ENCODE data around the gene RPS6KA2.
"Not testable (repeated sequence)": the region's sequence is repeated elsewhere in the genome, so short reads cannot be mapped to it uniquely, and the experiment has no call there.

Gene RPS6KA2

DNA sequence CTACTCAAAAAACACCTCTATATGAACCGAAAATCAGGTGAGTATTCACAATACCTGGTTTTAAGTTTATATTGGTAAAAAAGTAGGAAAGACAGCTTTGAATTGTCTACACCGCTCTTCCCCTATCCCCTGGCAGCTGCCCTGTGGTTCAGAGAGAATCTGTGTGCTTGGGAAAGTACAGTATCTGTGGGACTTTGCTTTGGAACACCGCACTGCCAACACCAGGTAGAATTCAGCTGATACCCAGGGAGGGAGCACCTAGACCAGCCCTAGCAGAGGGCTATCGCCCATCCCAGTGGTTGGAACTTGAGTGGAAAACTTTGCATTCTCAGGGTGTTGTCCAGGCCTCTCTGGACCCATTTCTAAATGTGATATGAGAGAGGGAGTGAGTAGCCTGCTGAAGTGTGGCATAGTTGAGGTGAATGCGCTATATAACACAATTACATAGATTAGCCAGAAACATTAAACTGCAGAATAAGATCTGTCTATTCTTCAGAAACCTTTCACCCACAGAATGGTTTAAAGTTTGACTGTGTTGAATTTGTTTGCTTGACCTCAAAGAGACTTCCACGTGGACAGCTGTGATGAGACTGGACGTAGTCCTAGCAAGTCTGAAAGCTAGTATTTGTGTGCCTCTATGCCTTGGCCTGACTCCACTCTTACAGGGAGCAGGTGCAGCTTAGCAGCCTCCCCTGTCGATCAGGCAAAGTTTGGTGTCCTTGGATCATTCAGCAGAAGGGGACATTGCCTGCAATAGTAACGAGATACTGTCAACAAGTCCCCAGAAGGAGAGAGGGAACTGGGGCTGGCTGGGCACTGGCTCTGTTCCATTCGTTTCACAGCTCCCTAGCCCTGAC, 232.8 kb downstream of the RPS6KA2 start:
- Histone ChIP-seq H3K27me3 (ENCODE audit: control insufficient read depth, insufficient read depth, low read length) (peaks cover 5% of the 10 kb centered on the region), H3K36me3 (ENCODE audit: control insufficient read depth, insufficient read depth, low read length) (no peaks in the 10 kb centered on the region), H3K4me3 (ENCODE audit: low read length) (no peak overlapping the region), H3K27ac (ENCODE audit: low read depth, low read length) (no peak overlapping the region), H3K4me1 (ENCODE audit: control insufficient read depth, insufficient read depth, low read length) (no peaks in the 10 kb centered on the region), H3K9ac (ENCODE audit: low read length) (no peak overlapping the region)

DNA sequence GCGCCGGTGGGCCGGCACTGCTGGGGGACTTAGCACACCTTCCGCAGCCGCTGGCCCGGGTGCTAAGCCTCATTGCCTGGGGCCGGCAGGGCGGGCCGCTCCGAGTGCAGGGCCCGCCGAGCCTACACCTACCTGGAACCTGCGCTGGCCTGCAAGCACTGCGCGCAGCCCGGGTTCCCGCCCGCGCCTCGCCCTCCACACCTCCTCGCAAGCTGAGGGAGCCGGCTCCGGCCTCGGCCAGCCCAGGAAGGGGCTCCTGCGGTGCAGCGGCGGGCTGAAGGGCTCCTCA, 233.6 kb downstream of the RPS6KA2 start:
- no peaks in the 10 kb centered on the region for H3K36me3 ChIP-seq (ENCODE audit: control insufficient read depth, insufficient read depth, low read length)
- no peak overlapping the region for H3K9ac ChIP-seq (ENCODE audit: low read length)
- H3K4me3 ChIP-seq (ENCODE audit: low read length) = no peak overlapping the region

DNA sequence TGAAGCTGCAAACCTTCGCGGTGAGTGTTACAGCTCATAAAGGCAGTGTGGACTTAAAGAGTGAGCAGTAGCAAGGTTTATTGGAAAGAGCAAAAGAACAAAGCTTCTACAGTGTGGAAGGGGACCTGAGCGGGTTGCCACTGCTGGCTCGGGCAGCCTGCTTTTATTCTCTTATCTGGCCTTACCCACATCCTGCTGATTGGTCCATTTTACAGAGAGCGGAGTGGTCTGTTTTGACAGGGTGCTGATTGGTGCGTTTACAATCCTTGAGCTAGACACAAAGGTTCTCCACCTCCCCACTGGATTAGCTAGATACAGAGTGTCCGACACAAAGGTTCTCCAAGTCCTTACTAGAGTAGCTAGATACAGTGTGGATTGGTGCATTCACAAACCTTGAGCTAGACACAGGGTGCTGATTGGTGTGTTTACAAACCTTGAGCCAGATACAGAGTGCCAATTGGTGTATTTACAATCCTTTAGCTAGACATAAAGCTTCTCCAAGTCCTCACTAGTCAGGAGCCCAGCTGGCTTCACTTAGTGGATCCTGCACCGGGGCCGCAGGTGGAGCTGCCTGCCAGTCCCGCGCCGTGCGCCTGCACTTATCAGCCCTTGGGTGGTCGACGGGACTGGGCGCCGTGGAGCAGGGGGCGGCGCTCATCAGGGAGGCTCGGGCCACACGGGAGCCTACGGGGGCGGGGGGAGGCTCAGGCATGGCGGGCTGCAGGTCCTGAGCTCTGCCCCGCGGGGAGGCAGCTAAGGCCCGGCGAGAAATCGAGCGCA, 234.1 kb downstream of the RPS6KA2 start:
- not testable (repeated sequence) for H3K4me3 ChIP-seq (ENCODE audit: low read length); H3K4me1 ChIP-seq (ENCODE audit: control insufficient read depth, insufficient read depth, low read length)

More for the DNA sequence above, 233.6 kb downstream of the RPS6KA2 start:
- Histone ChIP-seq H3K4me1 (ENCODE audit: control insufficient read depth, insufficient read depth, low read length) (no peaks in the 10 kb centered on the region), H3K27me3 (ENCODE audit: control insufficient read depth, insufficient read depth, low read length) (peaks cover 5% of the 10 kb centered on the region), H3K27ac (ENCODE audit: low read depth, low read length) (no peak overlapping the region)

DNA sequence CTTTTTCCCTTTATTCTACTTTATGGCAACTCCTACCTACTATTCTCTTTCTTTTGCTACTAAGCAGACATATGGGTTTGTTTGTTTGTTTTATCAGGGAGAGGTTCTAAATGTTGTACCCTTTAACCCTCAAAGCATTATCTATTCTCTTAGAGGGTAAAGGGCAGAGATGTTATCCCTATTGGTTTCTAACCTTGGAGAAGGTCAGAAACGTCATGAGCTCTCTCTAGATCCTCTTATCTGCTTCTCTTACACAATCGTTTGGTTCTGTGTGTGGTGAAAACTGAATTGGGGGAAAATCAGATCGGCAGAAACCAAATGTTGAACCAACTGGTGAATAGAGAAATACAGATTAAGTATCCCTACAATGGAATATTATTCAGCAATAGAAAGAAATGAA, 237.9 kb downstream of the RPS6KA2 start:
- Histone ChIP-seq H3K36me3 (ENCODE audit: control insufficient read depth, insufficient read depth, low read length) (no peaks in the 10 kb centered on the region), H3K4me3 (ENCODE audit: low read length) (no peak overlapping the region), H3K9ac (ENCODE audit: low read length) (no peak overlapping the region), H3K27ac (ENCODE audit: low read depth, low read length) (no peak overlapping the region), H3K27me3 (ENCODE audit: control insufficient read depth, insufficient read depth, low read length) (peaks cover 5% of the 10 kb centered on the region), H3K4me1 (ENCODE audit: control insufficient read depth, insufficient read depth, low read length) (no peaks in the 10 kb centered on the region)

More for the DNA sequence above, 234.1 kb downstream of the RPS6KA2 start:
- H3K9ac ChIP-seq (ENCODE audit: low read length); H3K27ac ChIP-seq (ENCODE audit: low read depth, low read length); H3K36me3 ChIP-seq (ENCODE audit: control insufficient read depth, insufficient read depth, low read length); H3K27me3 ChIP-seq (ENCODE audit: control insufficient read depth, insufficient read depth, low read length): not testable (repeated sequence)

DNA sequence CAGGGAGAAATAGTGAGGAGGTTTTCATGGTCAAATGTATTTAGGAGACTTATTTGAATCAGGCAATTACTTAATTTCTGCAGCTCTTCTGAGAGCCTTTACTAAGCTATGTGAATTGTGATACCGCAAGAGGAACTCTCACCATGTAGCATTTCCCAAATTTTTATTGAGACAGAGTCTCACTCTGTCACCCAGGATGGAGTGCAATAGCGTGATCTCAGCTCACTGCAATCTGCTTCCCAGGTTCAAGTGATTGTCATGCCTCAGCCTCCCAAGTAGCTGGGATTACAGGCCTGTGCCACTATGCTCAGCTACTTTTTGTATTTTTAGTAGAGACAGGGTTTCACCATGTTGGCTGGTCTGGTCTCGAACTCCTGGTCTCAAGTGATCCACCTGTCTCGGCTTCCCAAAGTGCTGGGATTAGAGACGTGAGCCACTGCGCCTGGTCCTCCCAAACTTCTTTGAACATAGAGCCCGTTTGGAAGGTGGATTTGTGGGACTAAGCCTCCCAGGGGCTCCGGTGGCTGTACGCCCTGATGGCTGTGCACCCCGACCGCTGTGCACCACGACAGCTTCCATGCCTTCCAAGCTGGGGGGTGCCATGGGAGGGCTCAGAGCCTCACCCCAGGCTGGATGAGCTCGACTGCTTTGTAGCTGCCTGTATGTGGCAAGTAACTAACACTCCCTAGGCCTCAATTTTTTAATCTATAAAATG, 238.6 kb downstream of the RPS6KA2 start:
- Histone ChIP-seq H3K9ac (ENCODE audit: low read length) (no peak overlapping the region), H3K27me3 (ENCODE audit: control insufficient read depth, insufficient read depth, low read length) (no peaks in the 10 kb centered on the region), H3K4me3 (ENCODE audit: low read length) (no peak overlapping the region), H3K36me3 (ENCODE audit: control insufficient read depth, insufficient read depth, low read length) (no peaks in the 10 kb centered on the region), H3K27ac (ENCODE audit: low read depth, low read length) (no peak overlapping the region), H3K4me1 (ENCODE audit: control insufficient read depth, insufficient read depth, low read length) (no peaks in the 10 kb centered on the region)

DNA sequence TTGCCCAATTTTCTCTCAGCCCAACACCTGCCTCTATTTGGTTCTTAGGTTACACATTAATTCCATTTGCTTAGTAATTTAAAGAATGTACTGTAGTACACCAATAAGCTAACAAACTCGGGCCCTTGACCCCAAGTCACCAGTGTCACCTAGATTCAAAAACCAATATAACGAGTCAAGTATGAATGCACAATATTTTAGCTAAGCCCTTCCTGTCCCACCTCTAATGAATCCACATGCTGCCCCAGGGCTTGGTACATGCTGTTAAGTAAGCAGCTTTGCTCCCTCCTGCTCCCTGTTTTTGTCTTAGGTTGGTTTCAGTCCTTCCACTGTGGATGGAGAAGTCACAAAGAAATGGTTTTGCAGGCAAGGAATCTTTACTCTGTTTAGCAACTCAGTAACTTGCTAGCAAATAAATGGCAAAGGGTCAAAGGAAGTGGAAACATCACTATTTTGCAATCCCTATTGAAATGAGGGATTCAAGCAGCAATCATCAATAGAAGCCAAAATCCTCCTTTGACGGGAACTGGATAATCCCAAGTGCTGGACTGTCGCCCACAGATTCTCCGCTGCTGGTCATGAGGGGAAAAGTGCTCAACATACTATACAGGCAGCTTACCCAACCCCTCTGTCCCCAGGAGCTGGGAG, 239.3 kb downstream of the RPS6KA2 start:
- Histone ChIP-seq H3K9ac (ENCODE audit: low read length) (no peak overlapping the region), H3K4me1 (ENCODE audit: control insufficient read depth, insufficient read depth, low read length) (no peaks in the 10 kb centered on the region), H3K36me3 (ENCODE audit: control insufficient read depth, insufficient read depth, low read length) (no peaks in the 10 kb centered on the region), H3K27me3 (ENCODE audit: control insufficient read depth, insufficient read depth, low read length) (no peaks in the 10 kb centered on the region), H3K4me3 (ENCODE audit: low read length) (no peak overlapping the region), H3K27ac (ENCODE audit: low read depth, low read length) (no peak overlapping the region)

DNA sequence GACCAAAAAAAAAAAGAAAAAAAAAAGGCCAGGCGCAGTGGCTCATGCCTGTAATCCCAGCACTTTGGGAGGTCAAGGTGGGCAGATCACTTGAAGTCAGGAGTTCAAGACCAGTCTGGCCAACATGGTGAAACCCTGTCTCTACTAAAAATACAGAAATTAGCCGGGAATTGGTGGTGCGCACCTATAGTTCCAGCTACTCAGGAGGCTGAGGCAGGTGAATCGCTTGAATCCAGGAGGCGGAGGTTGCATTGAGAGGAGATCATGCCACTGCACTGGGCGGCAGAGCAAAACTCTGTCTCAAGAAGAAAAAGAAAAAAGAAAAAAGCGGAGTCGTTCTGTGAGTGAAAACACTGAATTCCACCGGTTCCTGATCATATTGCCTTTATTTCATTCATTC, 240.0 kb downstream of the RPS6KA2 start:
- H3K9ac ChIP-seq (ENCODE audit: low read length); H3K36me3 ChIP-seq (ENCODE audit: control insufficient read depth, insufficient read depth, low read length); H3K27ac ChIP-seq (ENCODE audit: low read depth, low read length); H3K4me3 ChIP-seq (ENCODE audit: low read length); H3K27me3 ChIP-seq (ENCODE audit: control insufficient read depth, insufficient read depth, low read length); H3K4me1 ChIP-seq (ENCODE audit: control insufficient read depth, insufficient read depth, low read length): not testable (repeated sequence)

DNA sequence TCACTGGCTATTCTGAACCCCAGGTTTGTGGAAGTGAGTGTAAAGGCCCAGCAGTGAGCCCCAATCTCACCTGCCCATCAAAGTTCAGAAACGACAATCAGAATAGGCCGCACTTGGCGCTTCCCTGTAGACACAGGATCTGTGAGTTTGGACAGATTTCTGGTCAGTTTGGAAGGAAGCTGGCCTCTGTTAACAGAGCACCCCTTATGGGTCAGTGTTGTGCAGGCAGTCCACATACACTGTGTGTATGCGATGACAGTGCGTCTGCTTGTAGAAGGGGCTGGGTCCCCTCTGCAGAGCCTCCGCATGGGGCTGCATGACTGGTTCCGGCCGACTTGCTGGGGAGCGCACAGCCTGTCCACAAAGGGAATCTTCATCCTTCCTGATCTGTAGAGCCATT, 240.9 kb downstream of the RPS6KA2 start:
- H3K4me3 ChIP-seq (ENCODE audit: low read length) = no peak overlapping the region
- no peaks in the 10 kb centered on the region for H3K27me3 ChIP-seq (ENCODE audit: control insufficient read depth, insufficient read depth, low read length)
- no peak overlapping the region for H3K27ac ChIP-seq (ENCODE audit: low read depth, low read length)
- H3K36me3 ChIP-seq (ENCODE audit: control insufficient read depth, insufficient read depth, low read length) = no peaks in the 10 kb centered on the region
- H3K4me1 ChIP-seq (ENCODE audit: control insufficient read depth, insufficient read depth, low read length) = peaks cover 4% of the 10 kb centered on the region
- no peak overlapping the region for H3K9ac ChIP-seq (ENCODE audit: low read length)

DNA sequence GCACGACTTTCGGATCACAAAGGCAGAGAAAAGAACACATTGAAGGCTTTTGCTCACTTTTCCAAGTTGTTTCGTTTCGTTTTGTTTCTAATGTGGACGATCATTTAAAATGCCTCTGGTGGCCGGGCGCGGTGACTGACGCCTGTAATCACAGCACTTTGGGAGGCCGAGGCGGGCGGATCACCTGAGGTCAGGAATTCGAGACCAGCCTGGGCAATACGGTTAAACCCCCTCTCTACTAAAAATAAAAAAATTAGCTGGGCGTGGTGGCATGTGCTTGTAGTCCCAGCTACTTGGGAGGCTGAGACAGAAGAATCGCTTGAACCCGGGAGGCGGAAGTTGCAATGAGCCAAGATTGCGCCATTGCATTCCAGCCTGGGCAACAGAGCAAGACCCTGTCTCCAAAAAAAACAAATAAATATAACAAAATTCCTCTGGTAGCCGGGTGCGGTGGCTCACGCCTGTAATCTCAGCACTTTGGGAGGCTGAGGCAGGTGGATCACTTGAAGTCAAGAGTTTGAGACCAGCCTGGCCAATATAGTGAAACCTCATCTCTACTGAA, 243.2 kb downstream of the RPS6KA2 start:
- Histone ChIP-seq H3K4me3 (ENCODE audit: low read length) (peak overlapping the region; percentile 66), H3K9ac (ENCODE audit: low read length) (peak overlapping the region; percentile 0), H3K27ac (ENCODE audit: low read depth, low read length) (peak overlapping the region; percentile 91)
- not testable (repeated sequence) for H3K4me1 ChIP-seq (ENCODE audit: control insufficient read depth, insufficient read depth, low read length); H3K36me3 ChIP-seq (ENCODE audit: control insufficient read depth, insufficient read depth, low read length); H3K27me3 ChIP-seq (ENCODE audit: control insufficient read depth, insufficient read depth, low read length)

DNA sequence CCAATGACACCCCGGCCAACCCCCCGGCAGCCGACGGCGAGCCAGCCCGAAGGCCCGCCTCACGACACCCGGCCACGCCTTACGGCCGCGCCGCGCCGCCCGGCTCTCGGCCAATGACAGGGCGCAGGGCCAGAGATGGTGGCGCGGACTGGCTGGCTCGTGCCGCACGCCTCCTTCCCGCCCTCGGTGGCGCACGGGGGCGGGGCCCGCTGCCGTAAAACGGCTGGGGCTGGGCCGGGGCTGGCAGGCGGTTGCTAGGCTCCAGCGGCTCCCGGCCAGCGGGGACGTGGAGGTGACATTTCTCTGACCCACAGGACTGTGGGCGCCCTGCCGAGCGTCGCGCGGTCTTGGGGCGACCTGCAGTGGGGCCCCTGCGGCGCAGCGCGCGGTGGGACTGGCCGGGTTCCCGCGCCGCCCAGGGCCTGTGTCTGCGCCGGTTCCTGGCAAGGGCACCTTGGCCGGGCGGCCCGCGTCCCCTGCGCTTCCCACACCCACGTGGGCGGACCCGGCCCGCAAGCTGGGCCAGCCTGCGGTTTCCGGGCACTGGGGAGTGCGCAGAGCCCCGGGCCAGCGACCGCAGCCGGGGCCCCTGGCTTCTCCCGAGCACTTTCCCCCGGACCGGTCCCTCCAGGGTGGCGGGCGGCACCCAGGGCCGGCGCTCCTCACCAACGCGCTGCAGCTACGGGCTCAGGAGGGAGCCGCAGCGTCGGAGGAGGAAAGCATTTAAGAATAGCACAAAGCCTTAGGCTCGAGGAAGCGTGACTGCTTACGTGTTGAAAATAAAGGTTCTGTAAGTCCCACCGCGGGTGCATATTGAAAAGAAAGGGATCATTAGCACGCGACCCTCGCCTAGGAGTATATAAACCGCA, 243.9 kb downstream of the RPS6KA2 start, which contains the start of gene MPC1:
Gene MPC1, minus strand, starts transcription at position 8 of the 869 bp plus-strand sequence. CDS start 64 bp downstream, outside the sequence.
- Histone ChIP-seq H3K4me1 (ENCODE audit: control insufficient read depth, insufficient read depth, low read length) (peaks cover 6% of the 10 kb centered on the region), H3K27me3 (ENCODE audit: control insufficient read depth, insufficient read depth, low read length) (no peaks in the 10 kb centered on the region), H3K4me3 (ENCODE audit: low read length) (peak within 1 kb of the TSS; percentile 99), H3K27ac (ENCODE audit: low read depth, low read length) (peak within 1 kb of the TSS; percentile 91), H3K36me3 (ENCODE audit: control insufficient read depth, insufficient read depth, low read length) (no peaks in the 10 kb centered on the region), H3K9ac (ENCODE audit: low read length) (peak within 1 kb of the TSS; percentile 96)

DNA sequence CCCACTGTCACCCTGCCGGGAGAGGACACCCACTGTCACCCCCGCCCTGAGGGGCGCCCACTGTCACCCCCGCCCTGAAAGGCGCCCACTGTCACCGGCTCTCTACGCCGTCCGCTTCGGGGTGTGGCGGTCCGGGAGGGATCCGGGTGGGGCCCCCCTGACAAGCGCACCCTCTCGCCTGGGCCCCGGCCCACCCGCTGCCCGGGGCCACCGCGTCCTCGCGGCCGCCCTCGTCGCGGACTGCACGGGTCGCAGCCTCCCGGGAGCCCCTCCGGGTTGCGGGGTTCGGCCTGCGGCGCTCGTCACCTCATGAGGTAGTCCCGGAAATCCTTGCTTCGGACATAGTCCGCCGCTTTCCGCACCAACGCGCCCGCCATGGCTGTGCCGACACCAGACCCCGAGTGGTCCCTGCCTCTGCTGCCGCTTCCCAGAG, 244.5 kb downstream of the RPS6KA2 start:
- Histone ChIP-seq H3K36me3 (ENCODE audit: control insufficient read depth, insufficient read depth, low read length) (no peaks in the 10 kb centered on the region), H3K9ac (ENCODE audit: low read length) (peak overlapping the region; percentile 96), H3K27me3 (ENCODE audit: control insufficient read depth, insufficient read depth, low read length) (no peaks in the 10 kb centered on the region), H3K27ac (ENCODE audit: low read depth, low read length) (peak overlapping the region; percentile 91), H3K4me3 (ENCODE audit: low read length) (peak overlapping the region; percentile 99), H3K4me1 (ENCODE audit: control insufficient read depth, insufficient read depth, low read length) (peaks cover 6% of the 10 kb centered on the region)
